B cell (primary cell): ENCODE data around the gene NAIF1.

Experiments
- CTCF ChIP-seq: fragments of 200-600 bp; IDR thresholded peaks from one replicate; pipeline ENCODE4 v1.8.0; 2022; ENCODE audit warnings: antibody characterized with exemption, mild to moderate bottlenecking
- EZH2 ChIP-seq: IDR thresholded peaks from 2 replicates; pipeline ENCODE4 v1.6.1; 2012; ENCODE audit warnings: borderline replicate concordance, low read depth, mild to moderate bottlenecking, moderate library complexity, low read length; ENCODE audit not compliant: insufficient read depth, poor library complexity, severe bottlenecking

DNA sequence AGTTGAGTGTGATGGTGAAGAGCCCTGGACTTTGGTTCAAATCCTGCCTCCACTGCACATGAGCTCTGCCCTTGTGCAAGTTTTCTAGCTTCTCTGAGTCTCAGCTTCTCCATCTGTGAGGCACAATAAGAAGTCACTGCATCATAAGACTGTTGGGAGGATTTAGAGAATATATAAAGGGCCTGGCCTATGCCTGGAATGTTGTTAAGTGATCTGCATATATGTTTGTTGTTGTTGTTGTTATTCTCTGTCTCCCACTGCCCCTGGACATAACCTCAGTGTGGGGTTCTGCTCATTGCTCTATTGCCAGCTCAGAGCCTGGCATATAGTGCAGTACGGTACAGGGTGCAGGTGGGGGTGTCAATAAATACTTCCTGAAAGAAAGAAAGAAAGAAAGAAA is 46.0 kb downstream of the NAIF1 start:
- TF ChIP-seq CTCF (no peak), EZH2 (no peak)
